ENCODE measurements around the gene PGGHG. TPM values are rescaled to one million over a fixed set of nuclear protein-coding genes. Genes with fewer than 3 reads are reported as not detected.
"Not testable (repeated sequence)": the region's sequence is repeated elsewhere in the genome, so short reads cannot be mapped to it uniquely, and the experiment has no call there.

PGGHG gene
- total RNA-seq, 2 experiments from 2014 or later, result 670 to 671 TPM

GRCh38 chr11:304915-305843, 16.3 kb downstream of the PGGHG start:
- Histone ChIP-seq H3K9me3 (ENCODE audit: control insufficient read depth in 1 of 2, insufficient read depth in 1 of 2, low read length in 2 of 2) (no peaks in the 10 kb centered on the region), H3K4me3 (ENCODE audit: low read length) (no peak overlapping the region), H3K27ac (ENCODE audit: low read depth in 1 of 2, low read length in 2 of 2) (no peak overlapping the region), H3K4me1 (ENCODE audit: insufficient read depth, low read length) (peaks cover 50% of the 10 kb centered on the region), H3K36me3 (ENCODE audit: insufficient read depth, low read length) (no peaks in the 10 kb centered on the region), H3K27me3 (ENCODE audit: control insufficient read depth in 1 of 2, insufficient read depth in 2 of 2, low read length in 2 of 2) (no peaks in the 10 kb centered on the region)
- Mint-ChIP-seq H3K27ac (peak overlapping the region; percentile 96), H3K36me3 (ENCODE audit: low read depth) (peaks cover 17% of the 10 kb centered on the region), H3K9me3 (no peaks in the 10 kb centered on the region), H3K4me1 (ENCODE audit: low read depth) (peaks cover 39% of the 10 kb centered on the region), H3K4me3 (peak overlapping the region; percentile 85), H3K27me3 (no peaks in the 10 kb centered on the region)
- ATAC-seq (ENCODE audit: poor library complexity) (peak; percentile 37), DNase-seq (peak in 9 of 14 experiments; percentile 52 to 87 (median 63))
- peak; percentile 80 for TF ChIP-seq CTCF (IDR thresholded peaks at IDR 0.05)
- POLR2A ChIA-PET, result interaction anchor here (0.7 to 3.7 kb wide), 13 partner anchors 11 to 145 kb away, joined by 3 to 30 read pairs (median 4); partner anchors contain the start of genes BET1L, NLRP6, PGGHG and PSMD13
- intact Hi-C loops (cut with DNase I, micrococcal nuclease), result loop anchor here (1.0 to 10.0 kb wide), 7 partner anchors 16 to 210 kb away; partner anchors contain the start of genes PGGHG (in 1 of the 2) and PTDSS2 (in 1 of the 2)
- CTCF ChIA-PET, result interaction anchor here (0.6 to 3.8 kb wide), 17 partner anchors 10 to 145 kb away, joined by 3 to 31 read pairs (median 4); partner anchors contain the start of genes BET1L, PGGHG, PTDSS2 and RIC8A

- Mint-ChIP-seq H3K4me3 (peak overlapping the region; percentile 56), H3K9me3 (no peaks in the 10 kb centered on the region), H3K27me3 (no peaks in the 10 kb centered on the region), H3K36me3 (ENCODE audit: low read depth) (peaks cover 17% of the 10 kb centered on the region), H3K4me1 (ENCODE audit: low read depth) (peaks cover 39% of the 10 kb centered on the region), H3K27ac (peak overlapping the region; percentile 96)
- ATAC-seq (ENCODE audit: poor library complexity) (no peak), DNase-seq (no peak)
- H3K4me3 ChIP-seq (ENCODE audit: low read length), result no peak overlapping the region
- no peaks in the 10 kb centered on the region for H3K9me3 ChIP-seq (ENCODE audit: control insufficient read depth in 1 of 2, insufficient read depth in 1 of 2, low read length in 2 of 2)
- H3K27me3 ChIP-seq (ENCODE audit: control insufficient read depth in 1 of 2, insufficient read depth in 2 of 2, low read length in 2 of 2), result no peaks in the 10 kb centered on the region
- no peak for TF ChIP-seq CTCF (IDR thresholded peaks at IDR 0.05)
- intact Hi-C loops (cut with DNase I, micrococcal nuclease), result loop anchor here (1.0 to 10.0 kb wide), 7 partner anchors 17 to 209 kb away; partner anchors contain the start of genes PGGHG (in 1 of the 2) and PTDSS2 (in 1 of the 2)
- H3K4me1 ChIP-seq (ENCODE audit: insufficient read depth, low read length), result peaks cover 47% of the 10 kb centered on the region
- ChIA-PET CTCF (interaction anchor here (0.8 to 3.8 kb wide), 10 partner anchors 11 to 144 kb away, joined by 3 to 31 read pairs (median 8); partner anchors contain the start of genes PGGHG and PTDSS2), POLR2A (interaction anchor here (1.0 to 3.7 kb wide), 9 partner anchors 10 to 145 kb away, joined by 3 to 30 read pairs (median 5); partner anchors contain the start of genes BET1L, NLRP6, PGGHG and PSMD13)
- H3K36me3 ChIP-seq (ENCODE audit: insufficient read depth, low read length), result no peaks in the 10 kb centered on the region
- peak overlapping the region; percentile 9 to 41 for H3K27ac ChIP-seq (ENCODE audit: low read depth in 1 of 2, low read length in 2 of 2)
Measured at GRCh38 chr11:305844-306211, 16.9 kb downstream of the PGGHG start.

GRCh38 chr11:306645-307371, 17.9 kb downstream of the PGGHG start:
- no peaks in the 10 kb centered on the region for H3K36me3 ChIP-seq (ENCODE audit: insufficient read depth, low read length)
- peaks cover 48% of the 10 kb centered on the region for H3K4me1 ChIP-seq (ENCODE audit: insufficient read depth, low read length)
- H3K9me3 Mint-ChIP-seq, result no peaks in the 10 kb centered on the region
- no peak for TF ChIP-seq CTCF (IDR thresholded peaks at IDR 0.05)
- H3K27ac Mint-ChIP-seq, result peak overlapping the region; percentile 96
- intact Hi-C loops (cut with DNase I, micrococcal nuclease), result loop anchor here (5.0 to 10.0 kb wide), 3 partner anchors 40 to 208 kb away; no protein-coding TSS in a partner anchor
- ATAC-seq (ENCODE audit: poor library complexity), result no peak
- peaks cover 19% of the 10 kb centered on the region for H3K36me3 Mint-ChIP-seq (ENCODE audit: low read depth)
- ChIA-PET CTCF (interaction anchor here (2.4 to 3.8 kb wide), 3 partner anchors 10 to 56 kb away, joined by 18 to 31 read pairs (median 21); no protein-coding TSS in a partner anchor), POLR2A (interaction anchor here (1.6 to 3.7 kb wide), 4 partner anchors 9 to 144 kb away, joined by 4 to 30 read pairs (median 14); partner anchors contain the start of genes BET1L, PTDSS2 and RIC8A)
- peak overlapping the region; percentile 79 to 82 for H3K27ac ChIP-seq (ENCODE audit: low read depth in 1 of 2, low read length in 2 of 2)
- H3K4me3 ChIP-seq (ENCODE audit: low read length), result peak overlapping the region; percentile 79
- H3K9me3 ChIP-seq (ENCODE audit: control insufficient read depth in 1 of 2, insufficient read depth in 1 of 2, low read length in 2 of 2), result no peaks in the 10 kb centered on the region
- H3K27me3 ChIP-seq (ENCODE audit: control insufficient read depth in 1 of 2, insufficient read depth in 2 of 2, low read length in 2 of 2), result no peaks in the 10 kb centered on the region
- peaks cover 42% of the 10 kb centered on the region for H3K4me1 Mint-ChIP-seq (ENCODE audit: low read depth)
- peak overlapping the region; percentile 63 for H3K4me3 Mint-ChIP-seq
- no peak for DNase-seq
- H3K27me3 Mint-ChIP-seq, result no peaks in the 10 kb centered on the region

- H3K4me3 Mint-ChIP-seq, result peak within 1 kb of the TSS; percentile 93
- peaks cover 51% of the 10 kb centered on the region for H3K4me1 Mint-ChIP-seq (ENCODE audit: low read depth)
- H3K27me3 Mint-ChIP-seq; H3K27me3 ChIP-seq (ENCODE audit: control insufficient read depth in 1 of 2, insufficient read depth in 2 of 2, low read length in 2 of 2); H3K36me3 ChIP-seq (ENCODE audit: insufficient read depth, low read length); H3K9me3 Mint-ChIP-seq; H3K9me3 ChIP-seq (ENCODE audit: control insufficient read depth in 1 of 2, insufficient read depth in 1 of 2, low read length in 2 of 2): not testable (repeated sequence)
- H3K36me3 Mint-ChIP-seq (ENCODE audit: low read depth), result peaks cover 28% of the 10 kb centered on the region
- H3K27ac ChIP-seq (ENCODE audit: low read depth in 1 of 2, low read length in 2 of 2), result peak within 1 kb of the TSS; percentile 79 to 82
- DNase-seq (peak in 8 of 14 experiments; percentile 43 to 81 (median 57)), ATAC-seq (ENCODE audit: poor library complexity) (peak; percentile 64)
- CTCF ChIA-PET, result interaction anchor here (1.5 to 3.8 kb wide), 2 partner anchors 47 to 57 kb away, joined by 6 to 31 read pairs; no protein-coding TSS in a partner anchor
- H3K4me1 ChIP-seq (ENCODE audit: insufficient read depth, low read length), result peaks cover 59% of the 10 kb centered on the region
- peak within 1 kb of the TSS; percentile 79 for H3K4me3 ChIP-seq (ENCODE audit: low read length)
- POLR2A ChIA-PET, result interaction anchor here (0.6 to 1.5 kb wide), 6 partner anchors 9 to 71 kb away, joined by 3 to 4 read pairs (median 3); partner anchors contain the start of gene PSMD13
- intact Hi-C loops (cut with DNase I, micrococcal nuclease), result loop anchor here (5.0 to 10.0 kb wide), 3 partner anchors 41 to 207 kb away; no protein-coding TSS in a partner anchor
- H3K27ac Mint-ChIP-seq, result peak within 1 kb of the TSS; percentile 96
Measured at GRCh38 chr11:307766-308708, 19.1 kb downstream of the PGGHG start, which contains the start of gene IFITM2. Gene IFITM2 (plus strand): TSS chr11:307816. CDS start chr11:308193, 377 bp downstream.
